Activated CD4-positive, alpha-beta T cell treated with anti-CD3 and anti-CD28 coated beads, Interleukin-2, Interleukin-6, amounts not matched to agents 100 ng/mL and 50 ng/mL, durations not matched to agents 16 hours and 8 hours (primary cell): ENCODE measurements around the gene CHURC1.

Experiments
- DNase-seq: peaks from one replicate; pipeline ENCODE4 v3.0.0-alpha.2; 2020

Gene CHURC1

GRCh38 chr14:64914237-64915028 is at the start of gene CHURC1:
Gene CHURC1 (plus strand): TSS chr14:64914455. CDS start chr14:64914496, 41 bp downstream.
- peak; percentile 98 for DNase-seq

- no peak for DNase-seq
These were observed 49.1 kb upstream of the CHURC1 start for GRCh38 chr14:64865109-64865508.

GRCh38 chr14:64865992-64866391 is 48.3 kb upstream of the CHURC1 start:
- DNase-seq = no peak

- no peak for DNase-seq
These were observed 47.1 kb upstream of the CHURC1 start for GRCh38 chr14:64867182-64867581.

GRCh38 chr14:64868379-64868778 is 45.9 kb upstream of the CHURC1 start:
- no peak for DNase-seq

- DNase-seq = no peak
These were observed 45.4 kb upstream of the CHURC1 start for GRCh38 chr14:64868841-64869240.

DNA sequence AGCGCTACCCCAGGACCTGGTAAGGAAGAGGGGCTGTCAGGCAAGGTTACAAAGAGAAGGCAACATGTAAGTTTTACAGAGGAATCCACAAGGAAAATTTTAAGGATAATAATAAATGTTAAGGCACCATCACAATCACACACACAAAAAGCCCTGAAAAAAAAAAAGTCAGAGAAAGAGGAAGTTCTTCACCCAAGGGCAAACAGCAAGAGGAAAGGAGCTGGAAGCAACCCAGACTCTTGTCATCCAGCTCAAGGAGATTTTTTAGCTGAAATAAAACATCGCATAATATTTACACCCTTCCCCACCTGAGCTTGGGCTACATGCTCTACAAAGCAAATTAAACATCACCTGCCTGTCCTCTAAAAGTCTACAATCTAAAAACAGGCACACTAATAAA is 44.1 kb upstream of the CHURC1 start:
- no peak for DNase-seq

DNA sequence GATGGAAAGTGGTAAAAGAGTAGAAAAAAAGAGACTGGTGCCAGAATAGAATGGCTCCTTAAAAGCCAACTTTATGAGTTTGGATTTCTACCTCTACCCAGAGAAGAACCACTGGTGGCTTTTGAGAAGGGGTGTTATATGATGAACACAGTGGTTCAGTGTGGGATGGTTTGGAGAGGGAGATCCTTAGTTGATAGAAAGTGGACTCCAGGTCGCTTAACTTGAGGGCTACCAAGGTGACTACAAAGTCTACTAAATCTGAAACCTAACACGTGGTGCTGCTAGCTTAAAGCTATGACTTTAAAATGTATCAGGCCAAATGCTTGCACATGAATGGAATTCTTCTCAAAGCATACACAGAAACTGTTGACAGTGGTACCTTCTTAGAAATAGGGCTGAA is 42.9 kb upstream of the CHURC1 start:
- peak; percentile 6 for DNase-seq

GRCh38 chr14:64873506-64874219 is 40.6 kb upstream of the CHURC1 start:
- no peak for DNase-seq

- no peak for DNase-seq
These were observed 38.9 kb upstream of the CHURC1 start for GRCh38 chr14:64875350-64875749.

DNA sequence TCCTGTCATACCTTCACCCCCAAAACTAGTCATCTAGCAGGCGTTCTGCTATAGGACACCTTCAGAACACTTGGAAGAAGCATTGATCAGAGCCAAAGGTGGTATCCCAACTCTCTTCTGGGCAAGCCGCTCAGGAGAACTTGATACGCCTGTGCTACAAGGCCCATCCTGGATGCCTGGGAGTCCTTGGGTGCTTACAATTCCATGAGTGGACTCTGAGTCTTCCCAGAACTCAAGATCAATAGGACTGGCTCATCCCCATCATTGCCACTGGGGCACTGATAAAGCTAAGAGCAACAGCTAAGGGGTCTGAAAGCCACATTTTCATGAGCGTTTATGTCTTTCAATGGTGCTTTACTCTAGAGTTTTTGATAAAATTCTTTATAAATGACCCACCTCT is 36.4 kb upstream of the CHURC1 start:
- DNase-seq = no peak

- DNase-seq = no peak
These were observed 35.2 kb upstream of the CHURC1 start for GRCh38 chr14:64878837-64879634.

DNA sequence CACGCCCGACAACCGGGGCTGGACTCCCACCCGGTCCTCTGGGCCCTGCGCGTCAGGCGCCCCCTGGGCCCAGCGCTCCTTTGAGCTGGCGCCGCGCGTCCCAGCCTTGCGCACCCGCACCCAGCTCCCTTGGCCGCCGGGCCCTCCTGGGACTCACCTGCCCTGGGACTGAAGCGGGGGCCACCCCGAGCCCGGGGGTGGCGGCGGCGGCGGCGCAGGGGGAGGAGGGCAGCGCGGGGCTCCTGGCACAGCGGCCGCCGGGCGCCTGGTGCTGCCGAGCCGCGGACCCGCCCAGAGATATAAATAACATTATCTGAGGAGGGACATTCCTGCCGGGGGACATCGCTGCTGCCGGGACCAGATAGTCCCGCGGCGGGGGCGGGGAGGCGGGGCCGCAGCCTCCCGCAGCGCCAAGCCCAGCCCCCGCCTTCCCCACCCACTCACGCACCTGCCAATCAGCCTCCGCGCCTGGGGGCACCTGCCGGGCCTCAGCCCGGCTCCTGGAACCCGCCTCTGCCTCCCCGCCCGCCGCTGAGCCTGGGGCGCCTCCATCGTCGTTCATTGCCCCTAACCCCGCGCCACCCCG is 34.5 kb upstream of the CHURC1 start, which contains the start of gene SPTB:
TSS of gene SPTB (minus strand) at position 273 of the 586 bp plus-strand sequence. CDS start 56,813 bp downstream, outside the sequence.
- DNase-seq = peak; percentile 52

GRCh38 chr14:64880221-64881121 is 33.8 kb upstream of the CHURC1 start:
- peak; percentile 57 for DNase-seq

- DNase-seq = no peak
These were observed 28.7 kb upstream of the CHURC1 start for GRCh38 chr14:64885559-64885958.

GRCh38 chr14:64889352-64889751 is 24.9 kb upstream of the CHURC1 start:
- DNase-seq = no peak

DNA sequence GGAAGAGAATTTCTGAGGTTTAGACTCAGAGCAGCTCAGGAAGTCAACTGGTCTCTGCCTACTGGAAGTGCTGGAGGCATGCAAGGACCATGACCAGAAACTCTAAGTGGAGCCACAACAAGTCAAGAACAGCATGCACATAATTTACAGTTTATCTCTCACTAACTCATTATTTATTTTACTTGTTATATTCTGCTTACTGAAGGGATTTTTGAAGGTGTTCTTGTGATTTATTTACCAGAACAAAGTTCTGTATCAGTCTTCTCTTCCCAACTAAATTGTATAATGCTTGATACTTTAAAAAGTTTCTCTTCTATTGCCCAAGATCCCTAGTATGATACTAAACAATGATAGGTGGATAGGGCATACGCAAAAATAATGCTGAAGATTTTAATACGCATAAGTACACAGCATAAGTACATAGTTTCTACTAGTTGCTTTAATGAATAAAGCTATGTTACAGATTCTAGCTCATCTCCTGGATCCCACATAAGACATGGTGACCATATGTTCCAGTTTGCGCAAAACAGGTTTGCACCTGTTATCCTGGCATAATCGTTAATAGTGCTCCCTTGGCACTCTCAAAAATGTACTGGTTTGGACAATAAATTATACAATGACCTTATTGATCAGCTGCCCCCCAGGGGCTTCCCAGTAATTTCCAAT is 22.9 kb upstream of the CHURC1 start:
- no peak for DNase-seq

- peak; percentile 50 for DNase-seq
These were observed 22.3 kb upstream of the CHURC1 start for GRCh38 chr14:64891839-64892375.

DNA sequence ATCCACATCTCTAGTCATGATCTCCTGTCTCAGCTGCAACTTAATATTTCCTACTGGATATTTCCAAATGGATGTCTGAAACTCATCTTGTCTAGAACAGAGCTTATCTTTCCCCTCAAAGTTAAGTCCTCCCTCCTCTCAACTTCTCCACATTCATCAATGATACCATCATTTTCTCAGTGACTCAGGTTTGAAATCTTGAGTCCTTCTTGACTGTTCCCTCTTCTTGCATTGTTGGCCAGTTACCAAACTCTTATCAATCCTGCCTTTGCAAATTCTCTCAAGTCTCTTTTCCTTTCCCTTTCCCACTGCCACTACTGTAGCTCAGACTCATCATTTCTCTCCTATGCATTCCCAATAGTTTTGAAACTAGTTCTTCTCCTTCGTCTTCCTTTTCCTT is 14.3 kb upstream of the CHURC1 start:
- no peak for DNase-seq

DNA sequence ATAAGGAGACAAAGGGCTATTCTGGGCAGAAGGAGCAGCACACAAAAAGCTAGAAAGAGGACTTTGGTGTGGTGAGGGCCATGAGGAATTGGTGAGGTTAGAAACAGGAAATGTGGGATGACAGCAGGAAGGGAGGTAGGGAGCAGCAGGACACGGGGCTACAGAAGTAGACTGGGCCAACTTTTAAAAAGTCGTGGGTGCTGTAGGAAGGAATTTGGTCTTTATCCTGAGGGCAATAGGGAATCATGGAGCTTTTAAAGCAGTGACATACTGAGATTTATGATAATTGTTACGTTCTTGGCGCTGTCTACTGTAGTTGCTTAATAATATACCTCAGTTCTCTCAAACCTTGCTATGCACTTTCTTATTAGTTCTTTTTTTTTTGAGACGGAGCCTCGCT is 8.2 kb upstream of the CHURC1 start:
- DNase-seq = no peak
